ENCODE data around the gene ZNF582. TPM values are rescaled to one million over a fixed set of nuclear protein-coding genes. Genes with fewer than 3 reads are reported as not detected.

The ZNF582 gene
- total RNA-seq, 1 donor from 2014 or later: 4.2 TPM

DNA sequence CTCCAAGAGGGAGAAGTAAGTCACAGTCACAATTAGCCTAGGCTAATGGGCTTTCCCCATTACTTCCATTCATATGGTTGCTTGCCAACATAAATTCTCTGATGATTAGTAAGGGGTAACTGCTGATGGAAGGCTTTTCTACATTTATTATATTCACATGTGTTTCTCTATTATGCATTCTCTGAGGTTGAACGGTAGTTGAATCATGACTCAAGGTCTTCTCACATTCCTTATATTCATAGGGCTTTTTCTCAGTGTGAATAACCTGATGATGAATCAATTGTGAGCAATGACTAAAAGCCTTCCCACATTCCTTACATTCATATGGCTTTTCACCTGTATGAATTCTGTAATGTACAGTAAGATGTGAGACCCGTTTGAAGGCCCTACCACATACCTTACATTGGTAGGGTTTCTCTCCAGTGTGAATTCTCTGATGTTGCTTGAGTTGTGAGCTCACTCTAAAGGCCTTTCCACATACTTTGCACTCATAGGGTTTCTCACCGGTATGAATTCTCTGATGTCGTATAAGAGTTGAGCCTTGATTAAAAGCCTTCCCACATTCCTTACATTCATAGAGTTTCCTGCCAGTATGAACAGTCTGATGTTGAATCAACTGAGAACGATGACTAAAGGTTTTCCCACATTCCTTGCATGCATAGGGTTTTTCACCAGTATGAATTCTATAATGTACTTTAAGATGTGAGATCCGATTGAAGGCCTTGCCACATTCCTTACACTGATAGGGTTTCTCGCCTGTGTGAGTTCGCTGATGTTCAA, 9.3 kb downstream of the ZNF582 start:
- no peak for DNase-seq (ENCODE audit: low read depth, low spot score)
- TF ChIP-seq, protein P1, sequence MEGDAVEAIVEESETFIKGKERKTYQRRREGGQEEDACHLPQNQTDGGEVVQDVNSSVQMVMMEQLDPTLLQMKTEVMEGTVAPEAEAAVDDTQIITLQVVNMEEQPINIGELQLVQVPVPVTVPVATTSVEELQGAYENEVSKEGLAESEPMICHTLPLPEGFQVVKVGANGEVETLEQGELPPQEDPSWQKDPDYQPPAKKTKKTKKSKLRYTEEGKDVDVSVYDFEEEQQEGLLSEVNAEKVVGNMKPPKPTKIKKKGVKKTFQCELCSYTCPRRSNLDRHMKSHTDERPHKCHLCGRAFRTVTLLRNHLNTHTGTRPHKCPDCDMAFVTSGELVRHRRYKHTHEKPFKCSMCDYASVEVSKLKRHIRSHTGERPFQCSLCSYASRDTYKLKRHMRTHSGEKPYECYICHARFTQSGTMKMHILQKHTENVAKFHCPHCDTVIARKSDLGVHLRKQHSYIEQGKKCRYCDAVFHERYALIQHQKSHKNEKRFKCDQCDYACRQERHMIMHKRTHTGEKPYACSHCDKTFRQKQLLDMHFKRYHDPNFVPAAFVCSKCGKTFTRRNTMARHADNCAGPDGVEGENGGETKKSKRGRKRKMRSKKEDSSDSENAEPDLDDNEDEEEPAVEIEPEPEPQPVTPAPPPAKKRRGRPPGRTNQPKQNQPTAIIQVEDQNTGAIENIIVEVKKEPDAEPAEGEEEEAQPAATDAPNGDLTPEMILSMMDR (conservative IDR thresholded peaks at IDR 0.05): no peak
- Mint-ChIP-seq H3K4me3 (no peak overlapping the region), H3K9me3 (peaks cover 28% of the 10 kb centered on the region), H3K36me3 (ENCODE audit: low read depth) (peaks cover 66% of the 10 kb centered on the region), H3K27ac (ENCODE audit: unreplicated experiment) (no peak overlapping the region), H3K4me1 (no peaks in the 10 kb centered on the region), H3K27me3 (ENCODE audit: low read depth) (no peaks in the 10 kb centered on the region)

DNA sequence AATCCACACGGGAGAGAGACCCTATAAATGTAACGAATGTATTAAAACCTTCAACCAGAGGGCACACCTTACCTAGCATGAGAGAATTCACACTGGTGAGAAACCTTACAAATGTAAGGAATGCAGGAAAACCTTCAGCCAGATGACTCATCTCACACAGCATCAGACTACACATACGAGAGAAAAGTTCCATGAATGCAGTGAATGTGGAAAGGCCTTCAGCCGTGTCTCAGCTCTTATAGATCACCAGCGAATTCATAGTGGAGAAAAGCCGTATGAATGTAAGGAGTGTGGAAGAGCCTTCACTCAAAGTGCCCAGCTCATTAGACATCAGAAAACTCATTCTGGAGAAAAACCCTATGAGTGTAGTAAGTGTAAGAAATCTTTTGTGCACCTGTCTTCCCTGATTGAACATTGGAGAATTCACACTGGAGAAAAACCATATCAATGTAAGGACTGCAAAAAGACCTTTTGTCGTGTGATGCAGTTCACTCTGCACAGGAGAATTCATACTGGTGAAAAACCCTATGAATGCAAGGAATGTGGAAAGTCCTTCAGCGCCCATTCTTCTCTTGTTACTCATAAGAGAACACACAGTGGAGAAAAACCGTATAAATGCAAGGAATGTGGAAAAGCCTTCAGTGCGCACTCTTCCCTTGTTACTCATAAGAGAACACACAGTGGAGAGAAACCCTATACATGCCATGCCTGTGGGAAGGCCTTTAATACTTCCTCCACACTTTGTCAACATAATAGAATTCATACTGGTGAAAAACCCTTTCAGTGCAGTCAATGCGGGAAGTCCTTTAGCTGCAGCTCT, 16.0 kb downstream of the ZNF582 start:
- H3K4me3 Mint-ChIP-seq: no peak overlapping the region
- DNase-seq (ENCODE audit: low read depth, low spot score): no peak
- H3K36me3 Mint-ChIP-seq (ENCODE audit: low read depth): peaks cover 67% of the 10 kb centered on the region
- TF ChIP-seq, protein P1 (conservative IDR thresholded peaks at IDR 0.05): no peak
- no peaks in the 10 kb centered on the region for H3K27me3 Mint-ChIP-seq (ENCODE audit: low read depth)
- H3K4me1 Mint-ChIP-seq: no peaks in the 10 kb centered on the region
- H3K27ac Mint-ChIP-seq (ENCODE audit: unreplicated experiment): no peak overlapping the region
- peaks cover 40% of the 10 kb centered on the region for H3K9me3 Mint-ChIP-seq

DNA sequence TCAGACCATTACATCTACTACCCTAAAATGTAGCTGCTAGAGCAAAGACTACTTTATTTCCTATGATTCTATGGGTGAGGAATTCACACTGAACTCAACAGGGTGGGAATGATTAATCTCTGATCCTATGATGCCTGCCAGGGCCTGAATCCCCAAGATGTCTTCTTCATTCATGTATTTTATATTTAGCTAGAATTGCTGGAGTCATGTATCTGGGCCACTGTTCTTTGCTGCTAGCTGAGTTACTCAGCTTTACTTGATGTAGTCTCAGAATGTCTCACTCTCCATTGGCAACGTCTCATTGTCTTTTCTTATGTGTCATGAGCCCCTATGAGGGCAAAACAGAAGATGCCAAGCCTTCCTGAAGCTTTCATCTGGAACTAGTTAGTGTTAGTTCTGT, 21.1 kb downstream of the ZNF582 start:
- peaks cover 19% of the 10 kb centered on the region for H3K4me1 Mint-ChIP-seq
- no peaks in the 10 kb centered on the region for H3K27me3 Mint-ChIP-seq (ENCODE audit: low read depth)
- peaks cover 30% of the 10 kb centered on the region for H3K9me3 Mint-ChIP-seq
- DNase-seq (ENCODE audit: low read depth, low spot score): no peak
- TF ChIP-seq, protein P1 (conservative IDR thresholded peaks at IDR 0.05): no peak
- peaks cover 66% of the 10 kb centered on the region for H3K36me3 Mint-ChIP-seq (ENCODE audit: low read depth)
- H3K4me3 Mint-ChIP-seq: no peak overlapping the region
- H3K27ac Mint-ChIP-seq (ENCODE audit: unreplicated experiment): no peak overlapping the region

DNA sequence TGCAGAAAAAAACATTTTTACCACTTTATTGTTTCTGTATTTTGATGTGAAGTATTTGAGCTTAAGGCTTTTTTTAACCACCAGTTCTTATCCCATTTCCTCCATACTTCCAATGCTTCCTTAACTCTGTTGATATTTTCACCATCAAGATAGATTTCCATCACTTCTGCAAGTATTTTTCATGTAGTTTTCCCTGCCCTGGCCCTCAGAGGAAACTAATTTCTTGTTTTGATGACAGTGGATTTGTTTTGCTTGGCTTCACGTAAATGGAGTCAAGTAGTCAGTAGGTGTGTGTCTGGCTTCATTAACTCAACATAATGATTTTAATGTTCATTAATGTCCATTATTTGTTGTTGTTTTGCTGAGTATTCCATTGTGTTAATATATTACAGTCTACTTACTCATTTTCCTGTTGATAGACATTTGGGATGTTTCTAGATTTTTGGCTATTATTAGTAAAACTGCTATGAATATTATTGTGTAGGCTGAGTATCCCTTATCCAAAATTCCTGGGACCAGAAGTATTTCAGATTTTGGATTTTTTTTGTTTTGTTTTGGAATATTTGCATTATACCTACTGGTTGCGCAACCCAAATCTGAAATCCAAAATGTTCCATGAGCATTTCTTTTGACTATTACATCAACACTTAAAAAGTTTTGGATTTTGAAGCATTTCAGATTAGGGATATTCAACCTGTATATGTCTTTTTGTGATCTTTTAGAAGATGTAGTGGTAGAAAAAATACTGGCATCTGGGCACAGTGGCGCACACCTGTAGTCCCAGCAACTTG, 23.3 kb downstream of the ZNF582 start:
- TF ChIP-seq, protein P1 (conservative IDR thresholded peaks at IDR 0.05): no peak
- Mint-ChIP-seq H3K36me3 (ENCODE audit: low read depth) (peaks cover 54% of the 10 kb centered on the region), H3K4me3 (peak overlapping the region; percentile 35), H3K27me3 (ENCODE audit: low read depth) (no peaks in the 10 kb centered on the region), H3K9me3 (peaks cover 25% of the 10 kb centered on the region), H3K4me1 (peaks cover 19% of the 10 kb centered on the region), H3K27ac (ENCODE audit: unreplicated experiment) (no peak overlapping the region)
- no peak for DNase-seq (ENCODE audit: low read depth, low spot score)

All from neural crest cell (in vitro differentiated cells).